ENCODE results near the gene BCAS3.

The BCAS3 gene

DNA sequence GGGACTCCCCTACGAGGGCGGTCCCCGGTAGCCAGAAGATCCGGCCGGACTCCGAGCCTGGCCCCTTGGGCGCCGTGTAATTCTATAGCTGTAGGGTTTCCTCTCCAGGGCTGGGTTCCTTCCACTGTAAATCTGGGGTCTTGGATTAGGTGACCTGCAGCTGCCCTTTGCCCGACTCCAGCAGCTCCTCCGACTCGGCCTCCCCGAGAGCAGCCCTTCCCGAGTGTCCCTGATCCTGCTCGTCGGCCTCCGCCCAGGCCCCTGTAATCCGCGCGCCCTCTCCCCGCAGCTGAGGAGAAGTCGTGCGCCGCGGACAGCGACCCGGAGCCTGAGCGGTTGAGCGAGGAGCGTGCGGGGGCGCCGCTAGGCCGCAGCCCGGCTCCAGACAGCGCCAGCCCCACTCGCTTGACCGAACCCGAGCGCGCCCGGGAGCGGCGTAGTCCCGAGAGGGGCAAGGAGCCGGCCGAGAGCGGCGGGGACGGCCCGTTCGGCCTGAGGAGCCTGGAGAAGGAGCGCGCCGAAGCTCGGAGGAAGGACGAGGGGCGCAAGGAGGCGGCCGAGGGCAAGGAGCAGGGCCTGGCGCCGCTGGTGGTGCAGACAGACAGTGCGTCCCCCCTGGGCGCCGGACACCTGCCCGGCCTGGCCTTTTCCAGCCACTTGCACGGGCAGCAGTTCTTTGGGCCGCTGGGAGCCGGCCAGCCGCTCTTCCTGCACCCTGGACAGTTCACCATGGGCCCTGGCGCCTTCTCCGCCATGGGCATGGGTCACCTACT, 727.4 kb downstream of the BCAS3 start:
- no peak for DNase-seq

GRCh38 chr17:61405686-61406536, 728.3 kb downstream of the BCAS3 start:
- DNase-seq, result no peak

GRCh38 chr17:61406537-61406845, 728.8 kb downstream of the BCAS3 start:
- no peak for DNase-seq

GRCh38 chr17:61406971-61407911, 729.6 kb downstream of the BCAS3 start:
- DNase-seq, result no peak

- no peak for DNase-seq
Measured at GRCh38 chr17:61408151-61409041, 730.7 kb downstream of the BCAS3 start.

GRCh38 chr17:61409301-61410112, 731.9 kb downstream of the BCAS3 start:
- DNase-seq, result peak; percentile 67

GRCh38 chr17:61410141-61411010, 732.7 kb downstream of the BCAS3 start:
- DNase-seq, result peak; percentile 60

GRCh38 chr17:61411011-61411260, 733.3 kb downstream of the BCAS3 start:
- no peak for DNase-seq

DNA sequence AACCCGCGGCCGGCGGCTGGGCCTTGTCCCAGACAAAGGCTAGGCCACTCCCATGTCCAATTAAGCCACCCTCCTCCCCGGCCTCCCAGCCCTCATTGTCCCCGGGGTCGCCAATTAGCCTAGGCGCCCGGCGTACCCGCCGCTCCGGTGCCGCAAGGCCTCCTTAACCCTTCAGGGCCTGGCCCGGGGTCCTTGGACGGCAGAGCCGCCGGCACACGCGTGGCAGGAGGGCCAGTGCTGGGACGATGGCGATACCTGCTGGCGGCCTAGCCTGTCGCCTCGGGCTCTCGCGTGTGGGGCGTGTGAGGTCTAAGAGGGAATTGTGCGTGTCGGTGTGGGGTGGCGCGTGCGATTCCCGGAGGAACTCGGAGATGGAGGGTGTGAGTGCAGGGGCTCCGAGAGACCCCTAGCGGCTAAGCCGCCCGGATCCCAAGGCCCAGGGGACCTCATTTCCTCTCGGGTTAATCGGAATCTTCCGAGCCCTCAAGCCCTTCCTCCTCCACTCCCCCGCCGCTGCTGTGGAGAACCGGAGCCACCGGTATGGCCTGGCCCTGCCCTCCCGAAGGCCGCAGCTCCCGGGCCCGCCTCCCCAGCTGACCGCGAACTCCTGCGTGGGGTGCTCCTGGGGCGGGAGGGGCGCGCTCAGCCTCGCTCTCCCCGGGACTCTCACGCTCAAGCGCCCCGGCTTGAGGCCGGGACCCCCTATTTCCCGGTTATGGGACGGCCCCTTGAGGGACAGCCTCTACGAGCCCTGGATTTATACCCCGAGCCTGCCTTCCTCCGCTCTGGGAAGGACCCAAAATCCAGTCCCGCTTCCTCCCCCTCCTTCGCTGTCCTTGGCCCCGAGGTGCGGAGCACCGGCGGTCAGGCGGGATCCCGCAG, 733.9 kb downstream of the BCAS3 start:
- peak; percentile 50 for DNase-seq

DNA sequence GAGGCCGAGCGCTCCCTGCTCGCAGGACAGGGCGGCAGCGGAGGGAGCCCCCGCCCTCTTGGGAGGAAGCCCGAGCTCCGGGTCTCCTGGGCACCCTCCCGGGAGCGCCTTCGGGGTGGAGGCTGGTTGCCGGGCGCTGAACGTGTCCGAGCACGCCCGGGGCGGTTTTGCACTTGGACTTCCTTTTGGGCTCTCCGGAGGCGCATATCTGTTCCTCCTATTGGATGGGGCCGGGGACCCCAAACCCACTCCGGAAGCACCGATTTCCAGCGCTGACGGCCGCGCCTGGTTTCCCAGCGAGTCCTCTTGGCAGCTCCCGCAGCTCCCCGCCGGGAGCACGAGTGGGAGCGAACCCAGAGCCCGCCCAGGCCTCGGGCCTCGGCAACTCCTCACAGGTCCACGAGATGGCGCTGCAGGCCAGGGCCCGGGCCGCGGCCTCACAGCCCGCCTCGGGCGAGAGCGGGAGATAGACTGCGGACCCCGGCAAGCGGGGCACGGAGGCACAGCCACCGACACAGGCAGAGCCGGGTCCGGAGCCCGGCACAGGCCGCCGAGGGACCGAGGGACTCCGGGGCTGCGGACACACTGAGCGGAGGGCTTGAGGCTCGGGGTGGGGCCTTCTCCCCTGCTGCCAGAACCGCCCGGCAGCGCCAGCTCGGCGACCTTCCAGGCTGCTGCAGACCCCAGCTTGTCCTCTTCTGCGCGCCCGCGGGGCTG, 734.6 kb downstream of the BCAS3 start:
- peak; percentile 73 for DNase-seq

GRCh38 chr17:61412860-61413660, 735.4 kb downstream of the BCAS3 start:
- DNase-seq, result no peak

DNA sequence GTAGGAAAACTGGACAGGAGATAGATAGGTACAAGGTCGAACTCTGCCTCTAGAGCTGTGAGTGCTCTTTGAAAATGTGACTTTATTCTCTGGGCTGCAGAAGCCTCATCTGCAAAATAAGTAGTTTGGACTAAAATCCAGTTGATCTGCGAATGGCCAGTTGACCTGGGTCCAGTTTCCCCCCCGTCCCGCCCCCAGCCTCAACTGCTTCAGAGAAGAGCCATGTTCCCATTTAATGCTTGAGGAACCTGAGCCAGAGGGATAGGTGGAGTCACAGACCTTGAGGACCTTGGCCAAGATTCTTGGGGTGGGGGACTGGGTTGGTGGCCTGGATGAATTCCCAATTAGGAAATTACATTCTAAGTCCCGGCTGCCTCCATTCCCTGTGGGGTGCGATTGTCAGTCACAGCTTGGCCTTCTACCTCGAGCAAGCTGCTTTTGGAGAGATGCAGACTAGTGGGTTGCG, 736.0 kb downstream of the BCAS3 start:
- DNase-seq, result no peak

DNA sequence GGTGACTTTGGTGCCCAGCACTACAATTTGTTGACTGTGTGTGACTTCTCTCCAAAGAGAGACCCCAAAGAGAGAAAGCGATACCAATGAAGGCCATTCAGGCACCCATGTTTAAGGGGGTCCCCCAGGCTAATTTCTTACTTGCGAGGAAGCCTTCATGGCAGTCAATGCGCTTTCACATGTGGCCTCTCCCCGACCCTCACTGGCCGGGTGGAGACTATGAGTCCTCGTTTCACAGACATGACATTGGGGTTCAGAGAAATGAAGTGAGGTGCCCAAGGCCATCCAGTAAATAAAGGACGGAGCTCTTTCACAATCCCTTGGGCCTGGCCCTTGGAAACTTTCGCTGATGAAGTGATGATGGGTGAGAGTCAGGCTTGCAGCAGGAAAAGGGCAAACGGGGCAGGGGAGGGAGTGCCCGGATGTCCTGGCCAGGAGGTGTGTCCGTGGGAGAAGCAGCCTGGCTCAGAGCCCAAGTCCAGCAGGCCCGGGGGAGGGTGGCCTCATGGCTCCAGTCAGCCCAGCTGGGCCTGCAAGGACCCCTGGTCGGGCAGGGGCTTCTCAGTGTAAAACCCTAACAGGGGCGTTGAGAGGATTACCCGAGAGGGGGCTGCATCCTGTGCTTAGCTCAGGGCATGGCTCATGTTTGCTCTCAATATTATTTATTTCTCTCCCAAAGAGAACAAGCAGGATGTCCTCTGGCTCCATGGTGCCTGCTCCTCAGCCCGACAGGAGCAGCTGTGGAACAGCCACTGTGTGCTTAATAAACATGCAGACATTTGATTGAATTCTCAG, 736.7 kb downstream of the BCAS3 start:
- no peak for DNase-seq

GRCh38 chr17:61414936-61415251, 737.2 kb downstream of the BCAS3 start:
- DNase-seq, result no peak

DNA sequence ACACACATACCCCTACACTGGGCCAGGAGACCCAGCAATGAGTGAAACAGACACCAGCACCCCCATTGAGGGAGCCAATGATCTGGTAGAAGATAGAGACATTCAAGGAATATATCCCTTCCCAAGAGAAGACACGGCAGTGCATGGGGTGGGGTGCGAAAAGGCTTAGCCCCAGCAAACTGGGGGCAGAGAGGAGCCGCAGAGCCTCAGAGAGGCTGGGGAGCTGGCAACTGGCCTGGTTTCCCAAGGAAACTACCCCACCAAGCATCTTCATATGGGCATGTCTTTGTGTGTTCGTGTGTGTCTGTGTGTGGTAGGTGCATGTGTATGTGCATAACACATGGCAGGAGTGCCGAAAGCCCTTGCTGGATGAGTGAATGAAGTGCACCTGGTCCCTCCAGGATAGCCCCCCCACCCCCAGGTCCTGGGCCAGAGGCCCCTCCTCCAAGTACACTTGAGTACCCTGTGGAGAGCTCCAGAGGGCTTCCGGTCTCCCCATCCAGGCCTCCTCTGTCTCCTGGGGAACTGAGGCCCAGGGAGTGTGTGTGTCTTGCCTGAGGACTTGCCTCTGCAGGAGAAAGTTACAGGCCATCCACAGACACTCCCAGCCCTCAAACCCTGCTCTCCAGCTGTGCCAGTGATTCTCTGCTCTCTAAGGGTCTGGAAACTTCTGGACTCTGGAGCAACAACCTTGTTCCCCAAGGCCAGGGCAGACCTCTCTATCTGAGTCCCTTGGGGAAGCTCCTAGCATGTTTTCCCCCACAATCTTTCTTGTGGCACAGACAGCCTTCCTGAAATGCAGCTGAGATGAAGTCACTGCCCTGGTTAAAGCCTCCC, 737.9 kb downstream of the BCAS3 start:
- no peak for DNase-seq

- no peak for DNase-seq
Measured at GRCh38 chr17:61416211-61416539, 738.5 kb downstream of the BCAS3 start.

Measured in fibroblast of skin of right biceps (primary cell).